Measurements from ENCODE around the gene EIF6.

DNA sequence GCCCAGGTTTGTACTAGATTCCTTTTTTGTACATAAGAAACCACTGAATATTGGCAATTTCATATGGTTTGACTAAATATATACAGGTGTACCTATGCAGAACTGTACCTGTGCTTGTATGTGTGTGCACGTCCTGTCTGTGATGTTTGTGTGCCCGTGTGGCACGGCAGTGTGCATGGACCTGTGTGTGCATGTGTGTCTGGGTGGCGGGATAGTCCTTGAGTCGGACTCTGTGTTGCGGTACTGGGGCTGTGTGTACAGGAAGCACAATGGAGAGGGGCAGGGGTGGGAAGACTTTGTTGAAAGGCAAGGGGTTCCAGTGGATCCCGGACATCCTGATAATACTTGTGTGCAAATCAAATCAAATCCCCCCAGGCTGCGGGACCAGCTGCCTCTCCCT is 11.1 kb upstream of the EIF6 start:
- no peak for TF ChIP-seq CTCF (conservative IDR thresholded peaks at IDR 0.05; ENCODE audit: low read length)
- TF ChIP-seq EZH2phosphoT487 (IDR thresholded peaks at IDR 0.05; ENCODE audit: borderline replicate concordance, low read depth, low read length) = no peak
